Activated CD4-positive, alpha-beta memory T cell treated with anti-CD3 and anti-CD28 coated beads for 36 hours (primary cell): ENCODE measurements around the gene BACH1. TPM values are rescaled to one million over a fixed set of nuclear protein-coding genes. Genes with fewer than 3 reads are reported as not detected.

ENCODE experiments used
- CTCF ChIA-PET: fragments of 350-600 bp; sonication (Branson Sonifier 250); formaldehyde crosslinking; loops from one replicate; lab custom pipeline; 2021; ENCODE audit warnings: antibody characterized with exemption, inconsistent platforms; lab: Charles Lee
- POLR2A ChIA-PET: fragments of 350-600 bp; sonication (Branson Sonifier 250); formaldehyde crosslinking; loops from one replicate; lab custom pipeline; 2021; ENCODE audit warnings: antibody characterized with exemption; lab: Charles Lee
- DNase-seq: peaks from one replicate; pipeline ENCODE4 v3.0.0-alpha.2; 2020
- H3K27ac Mint-ChIP-seq: one replicate; pipeline ENCODE4 v1.8.0; 2021; ENCODE audit warnings: mixed read lengths
- H3K27me3 Mint-ChIP-seq: one replicate; pipeline ENCODE4 v1.8.0; 2021; ENCODE audit warnings: mixed read lengths
- H3K36me3 Mint-ChIP-seq: one replicate; pipeline ENCODE4 v1.8.0; 2021; ENCODE audit warnings: mixed read lengths
- H3K4me1 Mint-ChIP-seq: one replicate; pipeline ENCODE4 v1.8.0; 2021; ENCODE audit warnings: low read depth, mixed read lengths
- H3K4me3 Mint-ChIP-seq: one replicate; pipeline ENCODE4 v1.8.0; 2021; ENCODE audit warnings: mild to moderate bottlenecking, mixed read lengths
- H3K9me3 Mint-ChIP-seq: one replicate; pipeline ENCODE4 v1.8.0; 2021; ENCODE audit warnings: mixed read lengths
- intact Hi-C: fragments of 100-400 bp; cut with micrococcal nuclease; formaldehyde crosslinking; loops from one replicate; pipeline ENCODE4 v1.15.1; 2023
- total RNA-seq, 2 experiments: library from RNA; stranded (reverse); gene quantifications; one replicate each; pipeline ENCODE4 v1.2.3, GENCODE V29; 2021

Gene BACH1
- total RNA-seq, 2 experiments from 2014 or later = 22.9 to 23.0 TPM

- Mint-ChIP-seq H3K9me3 (no peaks in the 10 kb centered on the region), H3K4me1 (no peaks in the 10 kb centered on the region), H3K27ac (no peak overlapping the region), H3K36me3 (peaks cover 10% of the 10 kb centered on the region), H3K27me3 (no peaks in the 10 kb centered on the region), H3K4me3 (no peak overlapping the region)
- POLR2A ChIA-PET = no interaction called here
- CTCF ChIA-PET = interaction anchor here (0.6 kb wide), 2 partner anchors 273 to 552 kb away, joined by 3 read pairs; no protein-coding TSS in a partner anchor
- DNase-seq = no peak
- intact Hi-C loops = no loop called here
Measured at GRCh38 chr21:29389136-29389535, 90.4 kb downstream of the BACH1 start.

GRCh38 chr21:29390778-29391177, 92.1 kb downstream of the BACH1 start:
- Mint-ChIP-seq H3K27me3 (no peaks in the 10 kb centered on the region), H3K36me3 (peaks cover 10% of the 10 kb centered on the region), H3K27ac (no peak overlapping the region), H3K9me3 (no peaks in the 10 kb centered on the region), H3K4me1 (no peaks in the 10 kb centered on the region), H3K4me3 (no peak overlapping the region)
- POLR2A ChIA-PET = no interaction called here
- CTCF ChIA-PET = interaction anchor here (1.7 kb wide), 1 partner anchor 14 kb away, joined by 4 read pairs; no protein-coding TSS in a partner anchor
- intact Hi-C loops = no loop called here
- no peak for DNase-seq

GRCh38 chr21:29394051-29394450, 95.3 kb downstream of the BACH1 start:
- ChIA-PET CTCF (no interaction called here), POLR2A (no interaction called here)
- no peak overlapping the region for H3K4me3 Mint-ChIP-seq
- H3K27ac Mint-ChIP-seq = no peak overlapping the region
- DNase-seq = no peak
- H3K9me3 Mint-ChIP-seq = peaks cover 7% of the 10 kb centered on the region
- intact Hi-C loops = no loop called here
- no peaks in the 10 kb centered on the region for H3K27me3 Mint-ChIP-seq
- H3K36me3 Mint-ChIP-seq = peaks cover 20% of the 10 kb centered on the region
- no peaks in the 10 kb centered on the region for H3K4me1 Mint-ChIP-seq

Other genes with a start within 250 kb of the BACH1 start
- gene CCT8, start 225.3 kb upstream of the BACH1 start, total RNA-seq = 100 to 1,000 TPM; 431 to 435 TPM
- gene MAP3K7CL, start 168.3 kb upstream of the BACH1 start, total RNA-seq = 1 to 10 TPM; 4.8 to 5.7 TPM